ENCODE results near the gene FAN1.
"Not testable (repeated sequence)": the region's sequence is repeated elsewhere in the genome, so short reads cannot be mapped to it uniquely, and the experiment has no call there.

The FAN1 gene

DNA sequence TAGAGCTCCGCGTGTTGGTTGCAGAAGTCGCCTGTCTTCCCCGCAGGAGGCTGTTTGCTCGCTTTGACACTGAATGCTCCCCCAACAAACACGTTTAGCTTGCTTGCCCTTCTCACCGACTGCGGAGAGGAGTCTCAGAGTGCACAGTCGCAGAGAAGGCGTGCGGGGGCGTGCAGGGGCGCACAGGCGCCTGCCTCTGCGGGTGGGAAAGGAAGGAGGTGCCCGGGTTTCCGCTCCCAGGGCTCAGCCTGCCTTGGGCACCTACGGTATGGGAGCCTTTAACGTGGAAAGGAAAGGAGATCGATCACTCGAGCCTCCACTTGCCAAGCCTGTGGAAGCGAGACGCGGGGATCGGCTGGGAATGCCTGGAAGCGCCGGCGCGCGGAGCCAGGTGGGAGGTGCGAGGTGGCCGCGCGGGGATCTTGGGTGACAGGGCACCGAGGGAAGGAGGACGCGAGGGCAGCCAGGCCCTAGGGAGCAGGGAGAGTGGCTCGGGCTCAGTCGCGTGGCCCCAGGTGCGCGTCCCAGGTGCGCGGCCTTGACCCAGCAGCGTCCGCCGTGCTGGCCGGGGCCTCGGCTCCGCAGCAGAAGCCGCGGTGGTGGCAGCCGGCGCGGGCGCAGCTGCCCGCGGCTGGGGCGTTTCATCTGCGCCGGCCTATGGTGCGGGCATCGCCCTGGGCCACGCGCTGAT, at the start of gene FAN1:
FAN1 (plus strand) TSS at position 419 of the 691 bp plus-strand sequence. CDS start 749 bp downstream, outside the sequence.
- DNase-seq, result peak; percentile 87

DNA sequence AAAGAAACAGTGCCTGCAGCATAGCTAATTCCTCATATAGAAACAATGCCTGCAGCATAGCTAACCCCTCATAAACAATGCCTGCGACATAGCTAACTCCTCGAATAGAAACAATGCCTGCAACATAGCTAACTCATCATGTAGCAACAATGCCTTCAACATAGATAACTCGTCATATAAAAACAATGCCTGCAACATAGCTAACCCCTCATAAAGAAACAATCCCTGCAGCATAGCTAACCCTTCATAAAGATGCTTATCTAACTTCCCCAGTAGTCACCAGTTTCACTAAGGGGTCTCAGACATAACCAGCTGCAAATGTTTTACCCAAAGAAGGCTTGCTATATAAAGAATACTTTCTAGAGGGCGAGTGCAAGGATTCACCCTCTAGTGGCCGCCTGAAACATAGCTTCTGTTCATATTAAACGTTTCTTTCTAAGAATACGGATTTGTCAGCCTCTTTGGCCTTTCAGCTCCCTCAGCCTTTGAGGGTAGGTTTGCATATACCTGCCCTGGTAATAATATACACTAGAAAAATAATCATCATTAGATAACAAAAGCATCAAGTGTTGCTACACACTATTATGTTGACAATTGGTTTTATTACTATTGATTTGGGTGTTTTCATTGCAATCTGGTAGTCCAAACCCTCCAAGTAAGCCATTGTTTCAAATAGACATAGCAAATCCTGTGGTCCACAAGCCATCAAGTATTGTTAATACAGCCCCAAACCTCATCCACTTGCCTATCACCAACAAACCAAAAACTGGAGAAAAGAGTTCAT, 44.4 kb upstream of the FAN1 start:
- DNase-seq, result peak; percentile 26

DNA sequence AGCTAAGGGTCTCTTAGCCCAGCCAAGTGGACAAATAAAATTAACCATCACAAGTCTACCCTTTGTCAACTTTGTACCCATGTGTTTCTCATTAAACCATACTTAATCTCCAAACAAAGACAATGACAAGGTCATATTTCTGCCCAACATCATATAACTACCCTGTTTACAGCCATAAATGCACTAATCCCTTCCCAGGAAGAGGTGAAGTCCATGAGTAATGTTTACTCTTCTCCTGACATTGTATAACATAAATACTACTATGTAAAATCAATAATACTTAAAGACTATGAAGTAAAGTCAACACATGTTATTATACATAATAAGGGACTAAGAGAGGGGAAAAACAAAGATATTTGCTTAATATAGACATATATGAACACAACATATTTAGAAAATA, 38.5 kb upstream of the FAN1 start:
- DNase-seq, result no peak

DNA sequence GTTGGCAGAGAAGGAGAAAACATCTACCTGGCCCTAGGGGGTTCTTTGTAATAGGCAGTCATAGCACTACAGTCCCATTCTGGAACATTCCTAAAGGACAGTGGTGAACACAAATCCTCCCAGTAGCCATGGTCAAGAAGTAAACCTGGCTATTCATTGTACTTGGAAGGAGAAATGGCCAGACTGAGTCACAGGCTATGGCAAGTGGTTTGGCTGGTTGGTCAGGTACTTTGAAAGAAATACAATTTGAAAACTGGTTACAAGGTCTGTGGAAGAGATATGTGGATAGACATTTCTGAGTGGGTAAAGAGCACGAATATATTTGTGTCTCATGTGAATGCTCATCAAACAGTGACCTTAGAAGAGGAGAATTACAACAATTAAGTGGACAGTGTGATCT, 33.0 kb upstream of the FAN1 start:
- DNase-seq, result no peak

DNA sequence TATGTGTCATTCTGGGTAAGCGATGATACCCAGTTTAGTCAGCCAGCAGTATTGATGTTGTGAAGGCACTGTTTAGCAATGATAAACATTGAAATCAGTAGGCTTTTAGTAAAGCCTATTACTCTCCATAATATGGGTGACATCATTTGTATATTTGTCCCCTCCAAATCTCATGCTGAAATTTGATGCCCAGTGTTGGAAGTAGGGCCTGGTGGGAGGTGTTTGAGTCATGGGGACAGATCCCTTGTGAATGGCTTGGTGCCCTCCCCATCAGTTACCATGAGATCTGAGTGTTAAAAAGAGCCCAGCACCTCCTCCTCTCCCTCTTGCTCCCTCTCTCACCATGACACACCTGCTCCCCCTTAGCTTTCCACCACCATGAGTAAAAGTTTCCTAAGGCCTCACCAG, 31.4 kb upstream of the FAN1 start:
- DNase-seq, result no peak

DNA sequence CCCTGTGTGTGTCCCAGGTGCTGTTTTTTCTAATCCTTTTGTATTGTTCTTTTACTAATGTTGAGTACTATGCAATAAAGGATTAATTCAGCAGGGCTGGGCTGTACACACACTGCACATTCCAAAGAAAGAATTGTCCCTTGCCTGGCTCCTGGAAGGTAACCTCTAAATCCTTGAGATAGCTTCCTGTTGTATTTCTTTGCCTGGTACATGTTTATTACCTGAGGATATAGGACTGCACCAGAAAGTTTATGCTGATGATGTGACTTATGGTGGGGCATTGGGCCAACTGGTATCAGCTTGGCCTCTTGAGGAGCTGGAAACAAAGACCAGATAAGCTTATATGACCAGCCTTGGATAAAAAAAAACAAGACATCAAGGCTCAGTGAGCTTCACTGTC, 26.6 kb upstream of the FAN1 start:
- no peak for DNase-seq

DNA sequence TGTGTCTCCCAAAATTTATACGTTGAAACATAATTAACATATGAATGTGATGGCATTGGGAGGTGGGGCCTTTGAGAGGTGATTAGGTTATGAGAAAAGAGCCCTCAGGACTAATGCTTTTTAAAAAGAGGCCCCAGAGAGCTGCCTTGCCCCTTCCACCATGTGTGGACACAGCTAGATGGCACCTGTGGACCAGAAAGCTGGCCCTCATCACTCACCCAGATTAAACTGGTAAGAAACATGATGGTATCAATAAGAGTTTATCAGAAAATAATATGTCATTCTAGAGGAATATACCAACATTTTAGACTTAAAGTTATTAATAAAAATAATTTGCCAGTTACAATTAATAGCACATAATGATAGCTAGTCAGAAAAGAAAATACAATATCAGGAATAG, 25.2 kb upstream of the FAN1 start:
- no peak for DNase-seq

DNA sequence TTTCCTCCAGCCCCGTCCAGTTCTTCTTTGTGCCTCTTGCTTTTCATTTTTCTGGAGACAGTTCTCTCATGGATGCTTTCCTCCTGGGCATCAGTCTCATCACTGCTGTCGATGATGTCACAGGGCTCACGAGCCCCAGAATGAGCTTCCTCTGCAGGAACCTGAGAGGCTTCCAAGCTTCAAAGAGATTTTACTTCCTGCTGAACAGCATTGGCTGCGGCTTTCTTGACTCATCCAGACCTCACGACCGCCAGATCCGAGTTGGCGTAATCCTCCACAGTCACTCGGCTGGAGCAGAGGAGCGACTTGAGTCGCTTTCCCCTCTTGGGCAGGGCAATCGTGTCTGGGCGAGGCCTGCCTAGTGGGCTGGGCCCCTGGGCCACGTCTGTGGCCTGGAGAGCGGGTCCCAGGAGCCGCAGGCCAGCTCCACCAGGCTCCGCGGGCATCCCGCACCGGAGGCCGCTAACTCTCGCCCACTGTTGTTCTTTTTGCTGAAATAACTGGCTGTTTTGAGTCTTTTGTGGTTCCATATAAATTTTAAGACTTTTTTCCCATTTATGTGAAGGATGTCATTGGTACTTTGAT, 20.8 kb upstream of the FAN1 start:
- DNase-seq, result peak; percentile 21

DNA sequence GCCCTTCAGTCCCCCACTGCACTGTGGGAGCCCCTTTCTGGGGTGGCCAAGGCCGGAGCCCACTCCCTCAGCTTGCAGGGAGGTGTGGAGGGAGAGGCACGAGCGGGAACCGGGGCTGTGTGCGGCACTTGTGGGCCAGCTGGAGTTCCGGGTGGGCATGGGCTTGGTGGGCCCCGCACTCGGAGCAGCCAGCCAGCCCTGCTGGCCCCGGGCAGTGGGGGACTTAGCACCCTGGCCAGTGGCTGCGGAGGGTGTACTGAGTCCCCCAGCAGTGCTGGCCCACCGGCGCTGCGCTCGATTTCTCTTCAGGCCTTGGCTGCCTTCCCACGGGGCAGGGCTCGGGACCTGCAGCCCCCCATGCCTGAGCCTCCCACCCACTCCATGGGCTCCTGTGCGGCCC, 20.0 kb upstream of the FAN1 start:
- DNase-seq, result not testable (repeated sequence)

DNA sequence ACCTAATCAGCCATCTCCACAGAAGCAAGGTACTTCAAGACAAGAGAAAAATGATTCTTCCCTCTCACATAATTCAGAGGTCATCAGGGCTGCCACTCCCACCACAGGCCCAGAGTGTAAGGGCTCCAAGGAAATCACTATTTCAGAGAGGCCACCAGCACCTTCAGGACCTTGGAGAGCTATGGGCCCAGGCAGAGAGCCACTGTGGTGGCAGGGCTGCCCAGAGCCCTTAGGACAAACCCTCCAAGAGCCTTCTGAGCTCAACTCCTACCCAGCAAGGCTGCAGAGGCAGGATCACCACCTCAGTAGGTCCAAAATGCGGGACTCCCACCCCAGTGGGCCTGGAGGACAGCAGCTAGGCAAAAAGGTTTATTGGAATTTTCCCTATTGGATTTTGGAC, 17.9 kb upstream of the FAN1 start:
- no peak for DNase-seq

DNA sequence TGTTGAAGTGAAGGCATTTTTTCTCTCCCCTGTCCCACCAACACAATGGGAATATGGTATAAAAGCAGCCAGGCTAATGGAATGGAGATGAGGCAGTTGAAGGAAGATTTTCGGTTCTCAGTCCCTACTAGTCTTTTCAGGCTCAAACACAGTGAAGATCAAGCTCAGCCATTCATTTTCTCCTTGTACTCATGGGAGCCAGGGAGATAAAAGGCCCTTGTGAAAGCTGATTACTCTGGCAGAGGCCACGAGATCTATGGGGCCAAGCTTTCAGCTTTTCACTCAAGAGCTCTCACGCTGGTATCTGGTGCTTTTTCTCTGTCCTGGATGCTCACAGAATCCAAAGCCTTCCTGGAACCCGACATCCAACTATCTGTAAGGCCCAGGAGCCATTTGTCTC, 14.5 kb upstream of the FAN1 start:
- DNase-seq, result no peak

DNA sequence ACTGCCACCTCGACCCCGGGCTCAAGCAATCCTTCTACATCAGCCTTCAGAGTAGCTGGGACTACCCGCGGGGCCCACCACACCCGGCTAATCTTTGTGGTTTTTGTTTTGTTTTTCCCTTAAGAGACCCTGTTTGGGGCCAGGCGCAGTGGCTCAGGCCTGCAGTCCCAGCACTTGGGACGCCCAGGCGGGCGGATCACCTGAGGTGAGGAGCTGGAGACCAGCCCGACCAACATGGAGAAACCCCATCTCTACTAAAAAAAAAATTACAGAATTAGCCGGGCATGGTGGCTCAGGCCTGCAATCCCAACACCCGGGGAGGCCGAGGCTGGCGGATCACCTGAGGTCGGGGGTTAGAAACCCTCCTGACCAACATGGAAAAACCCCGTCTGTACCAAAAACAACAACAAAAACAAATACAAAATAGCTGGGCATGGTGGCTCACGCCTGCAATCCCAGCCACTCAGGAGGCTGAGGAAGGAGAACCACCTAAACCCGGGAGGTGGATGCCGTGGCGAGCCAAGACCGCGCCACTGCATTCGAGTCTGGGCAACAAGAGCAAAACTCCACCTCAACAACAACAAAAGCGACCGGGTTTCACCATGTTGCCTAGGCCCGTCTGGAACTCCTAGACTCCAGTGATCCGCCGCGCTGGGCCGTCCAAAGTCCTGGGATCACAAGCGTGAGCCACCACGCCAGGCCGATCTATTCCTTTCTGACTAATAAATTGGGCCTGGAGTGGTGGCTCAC, 8.1 kb upstream of the FAN1 start:
- DNase-seq, result no peak

DNA sequence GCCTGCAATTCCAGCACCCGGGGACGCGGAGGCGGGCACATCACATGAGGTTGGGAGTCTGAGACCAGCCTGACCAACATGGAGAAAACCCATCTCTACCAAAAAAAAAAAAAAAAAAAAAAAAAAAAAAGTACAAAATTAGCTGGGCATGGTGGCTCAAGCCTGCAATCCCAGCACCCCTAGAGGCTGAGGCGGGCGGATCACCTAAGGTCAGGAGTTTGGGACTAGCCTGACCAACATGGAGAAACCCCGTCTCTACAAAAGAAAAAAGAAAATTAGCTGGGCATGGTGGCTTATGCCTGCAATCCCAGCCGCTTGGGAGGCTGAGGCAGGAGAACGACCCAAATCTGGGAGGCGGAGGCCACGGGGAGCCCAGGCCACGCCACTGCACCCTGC, 7.5 kb upstream of the FAN1 start:
- no peak for DNase-seq

DNA sequence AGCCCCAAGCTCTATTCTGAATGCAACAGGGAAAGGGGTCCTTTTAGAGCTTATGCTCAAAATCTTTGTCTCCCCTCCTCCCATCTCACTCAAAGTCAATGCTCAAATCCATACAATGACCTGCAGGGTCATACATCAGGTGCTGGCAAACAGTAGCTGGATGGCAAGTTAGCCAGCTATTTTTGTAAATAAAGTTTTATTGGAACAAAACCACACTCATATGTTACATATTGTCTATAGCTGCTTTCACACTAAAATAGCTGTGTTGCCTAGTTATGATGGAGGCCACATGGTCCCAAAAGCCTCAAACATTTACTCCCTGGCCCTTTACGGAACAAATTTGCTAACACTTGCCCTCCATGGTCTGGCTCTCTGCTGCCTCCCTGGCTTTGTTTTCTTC, 1.8 kb upstream of the FAN1 start:
- no peak for DNase-seq

DNA sequence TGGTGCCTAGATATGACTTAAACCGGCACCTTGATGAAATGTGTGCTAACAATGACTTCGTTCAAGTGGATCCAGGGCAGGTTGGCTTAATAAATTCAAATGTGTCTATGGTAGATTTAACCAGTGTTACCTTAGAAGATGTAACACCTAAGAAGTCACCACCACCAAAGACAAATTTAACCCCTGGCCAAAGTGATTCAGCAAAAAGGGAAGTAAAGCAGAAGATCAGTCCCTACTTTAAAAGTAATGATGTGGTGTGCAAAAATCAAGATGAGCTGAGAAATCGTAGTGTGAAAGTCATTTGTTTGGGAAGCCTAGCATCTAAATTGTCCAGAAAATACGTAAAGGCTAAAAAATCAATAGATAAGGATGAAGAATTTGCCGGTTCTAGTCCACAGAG, 1.1 kb downstream of the FAN1 start:
- DNase-seq, result no peak

DNA sequence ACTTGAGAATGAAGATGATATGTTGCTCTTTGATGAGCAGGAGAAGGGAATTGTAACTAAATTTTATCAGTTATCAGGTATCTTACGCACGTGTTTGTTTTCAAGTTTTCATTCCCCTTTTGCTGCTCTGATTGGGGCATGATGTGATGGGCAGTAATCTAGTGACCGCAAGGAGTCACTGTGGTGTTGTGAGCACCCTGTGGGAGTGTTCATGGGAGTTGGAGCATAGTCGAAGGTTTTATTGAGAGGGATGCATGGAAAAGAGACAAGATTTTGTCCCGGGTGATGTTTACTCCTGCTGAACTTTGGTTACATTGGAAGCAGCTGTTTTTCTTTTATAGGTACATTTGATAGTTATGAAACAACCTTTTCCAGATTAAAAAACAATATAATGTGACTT, 2.1 kb downstream of the FAN1 start:
- DNase-seq, result no peak

DNA sequence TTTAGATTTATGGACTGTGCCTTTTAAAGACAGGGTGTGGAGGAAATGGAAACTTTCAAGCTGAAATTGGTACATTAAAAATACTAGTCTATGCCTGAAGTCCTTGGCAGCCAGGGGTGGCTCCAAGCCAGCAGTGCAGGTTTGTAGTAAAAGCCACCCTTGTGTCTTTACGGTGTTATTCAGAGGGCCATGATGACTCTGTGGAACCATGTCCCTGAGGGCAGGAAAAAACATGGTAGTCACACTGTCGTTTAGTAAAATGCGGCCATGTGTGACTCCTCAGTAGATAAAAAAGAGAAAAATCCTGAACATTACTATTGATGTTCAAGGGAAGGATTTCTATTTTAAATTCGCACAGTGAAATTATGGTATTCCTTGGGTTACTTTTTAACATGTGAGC, 2.7 kb downstream of the FAN1 start:
- no peak for DNase-seq

DNA sequence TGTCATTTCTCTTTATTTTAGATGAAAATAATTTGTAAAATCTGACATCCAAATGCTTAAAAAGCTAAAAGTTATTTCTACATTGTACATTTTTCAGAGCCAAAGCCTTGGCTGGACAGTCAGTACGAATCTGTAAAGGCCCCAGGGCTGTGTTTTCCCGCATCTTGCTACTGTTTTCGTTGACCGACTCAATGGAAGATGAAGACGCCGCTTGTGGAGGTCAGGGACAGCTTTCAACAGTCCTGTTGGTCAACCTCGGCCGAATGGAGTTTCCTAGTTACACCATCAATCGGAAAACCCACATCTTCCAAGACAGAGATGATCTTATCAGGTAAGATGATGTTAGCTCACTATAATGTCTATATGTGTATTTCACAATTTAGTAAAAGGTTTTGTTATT, 10.0 kb downstream of the FAN1 start:
- no peak for DNase-seq

DNA sequence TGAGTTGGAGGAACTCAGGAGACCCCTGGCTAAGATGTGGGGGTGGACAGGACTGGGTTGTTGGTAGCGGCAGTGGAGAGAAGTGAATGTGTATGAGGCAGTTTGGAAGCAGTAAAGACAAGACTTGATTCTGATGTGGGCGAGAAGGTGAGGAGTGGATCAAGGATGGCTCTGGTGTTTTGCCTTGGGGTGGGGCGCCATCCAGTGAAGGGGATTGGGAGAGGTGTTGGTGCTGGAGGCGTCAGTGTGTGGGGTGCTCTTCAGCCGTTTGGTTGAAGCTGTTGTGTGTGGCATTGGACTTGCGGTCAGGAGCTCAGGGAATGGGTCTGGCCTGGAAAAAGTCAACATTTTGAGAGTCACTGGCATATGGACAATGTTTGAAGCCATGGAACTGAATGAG, 13.3 kb downstream of the FAN1 start:
- no peak for DNase-seq

DNA sequence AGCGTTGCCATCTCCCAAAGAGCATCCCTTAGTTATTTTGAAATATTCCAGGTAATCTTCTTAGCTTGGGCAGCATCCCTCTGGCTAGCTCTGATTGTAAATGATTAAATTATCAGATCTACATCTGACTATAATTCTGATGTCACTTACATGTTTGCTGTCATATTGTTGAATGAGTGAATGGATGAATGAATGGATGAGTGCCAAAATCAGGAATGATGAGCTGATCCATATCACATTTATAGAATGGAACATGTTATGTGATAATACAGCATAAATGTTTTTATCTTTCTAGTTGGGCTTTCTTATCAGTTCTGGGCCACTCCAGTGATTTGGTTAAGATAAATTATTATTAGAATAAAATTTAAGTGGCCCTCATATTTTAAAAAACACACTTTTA, 14.0 kb downstream of the FAN1 start:
- DNase-seq, result no peak

DNA sequence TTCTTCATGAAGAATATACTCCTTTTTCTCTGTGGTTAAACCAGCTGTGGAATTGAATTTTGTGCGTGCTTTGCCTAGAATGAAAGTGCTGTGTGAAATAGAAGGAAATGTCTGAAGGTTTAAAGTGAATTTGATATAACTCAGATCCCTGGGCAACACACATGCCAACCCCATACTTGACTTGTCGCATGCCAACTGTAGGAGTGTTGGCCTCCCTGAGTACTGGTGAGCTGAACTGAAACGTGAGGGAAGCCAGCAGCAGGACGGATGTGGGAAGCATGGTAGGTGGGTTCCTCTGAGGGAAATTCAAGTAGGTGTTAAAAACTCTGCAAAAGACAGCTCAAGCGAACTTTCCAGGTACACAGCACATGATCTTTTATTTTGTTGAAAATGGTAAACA, 14.7 kb downstream of the FAN1 start:
- no peak for DNase-seq

DNA sequence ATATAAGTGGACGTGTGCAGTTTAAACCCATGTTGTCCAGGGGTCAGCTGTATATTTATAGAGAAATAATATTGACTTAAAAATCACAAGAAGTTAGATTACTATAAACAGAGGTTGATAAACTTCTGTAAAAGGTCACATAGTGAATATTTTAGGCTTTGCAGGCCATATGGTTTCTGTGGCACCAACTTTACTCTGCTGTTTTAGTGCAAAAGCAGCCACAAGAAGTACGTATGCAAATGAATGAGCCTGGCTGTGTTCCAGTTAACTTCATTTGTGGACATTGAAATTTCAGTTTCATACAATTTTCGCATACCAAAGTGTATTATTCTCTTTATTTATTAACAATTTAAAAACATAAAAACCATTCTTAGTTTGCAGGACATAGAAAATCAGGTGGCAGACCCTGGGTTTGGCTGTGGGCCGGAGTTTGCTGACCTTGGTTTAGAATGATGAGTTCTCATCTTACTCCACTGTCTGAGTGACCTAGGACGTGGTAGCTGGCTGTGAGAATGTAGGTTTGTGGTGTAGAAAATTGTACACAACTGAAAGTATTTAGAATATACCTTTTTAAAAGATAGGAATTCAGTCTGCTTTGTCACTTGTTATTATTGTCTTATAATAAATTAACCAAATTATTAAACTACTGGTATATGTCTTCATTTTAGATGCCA, 16.3 kb downstream of the FAN1 start:
- no peak for DNase-seq

DNA sequence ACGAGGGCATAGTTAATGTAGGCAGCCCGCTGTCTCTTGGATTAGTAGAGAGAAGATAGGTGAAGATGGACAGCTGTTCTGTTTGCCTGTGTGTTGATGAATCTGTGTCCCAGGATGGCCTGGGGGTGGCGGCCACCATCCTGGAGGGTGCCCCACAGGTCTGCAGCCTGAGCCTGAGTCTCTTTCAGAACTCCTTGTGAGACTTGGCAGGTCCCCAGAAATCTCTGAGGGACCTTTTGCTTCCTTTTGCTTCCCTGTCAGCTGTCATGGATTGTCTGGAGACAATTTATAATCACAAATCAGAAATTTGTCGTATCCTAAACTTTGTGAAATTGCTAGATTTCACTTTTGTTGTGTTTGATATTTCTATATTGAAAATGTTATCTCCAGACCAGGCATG, 17.4 kb downstream of the FAN1 start:
- DNase-seq, result no peak

All from activated CD4-positive, alpha-beta T cell treated with anti-CD3 and anti-CD28 coated beads, Interleukin-2, amount 50 U/mL, for 16 hours (primary cell).